CD4-positive, alpha-beta T cell treated with Interleukin-15 for 1 hour (primary cell): Measurements from ENCODE around the gene TIFAB.

Experiments used
- DNase-seq: peaks from one replicate; pipeline ENCODE4 v3.0.0-alpha.2; 2020

The TIFAB gene

DNA sequence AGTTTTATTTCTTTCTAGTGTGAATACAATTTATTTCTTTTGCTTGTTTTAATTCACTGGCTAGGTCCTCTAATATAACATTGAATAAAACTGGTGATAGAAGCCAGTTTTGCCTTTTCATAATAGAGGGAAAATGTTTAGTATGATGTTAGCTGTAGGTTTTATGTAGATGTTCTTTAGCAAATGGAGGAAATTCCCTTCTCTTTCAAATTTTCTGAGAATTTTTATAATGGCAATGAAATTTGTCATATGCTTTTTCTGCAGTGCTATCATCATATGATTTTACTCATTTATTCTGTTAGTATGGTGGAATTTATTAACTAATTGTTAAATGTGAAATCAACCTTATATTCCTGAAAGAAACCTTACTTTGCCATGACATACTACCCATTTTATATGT is 35.1 kb downstream of the TIFAB start:
- no peak for DNase-seq

- DNase-seq = no peak
Observed at GRCh38 chr5:135405082-135405481, 47.1 kb downstream of the TIFAB start.

- DNase-seq = no peak
Observed at GRCh38 chr5:135402031-135402430, 50.1 kb downstream of the TIFAB start.

DNA sequence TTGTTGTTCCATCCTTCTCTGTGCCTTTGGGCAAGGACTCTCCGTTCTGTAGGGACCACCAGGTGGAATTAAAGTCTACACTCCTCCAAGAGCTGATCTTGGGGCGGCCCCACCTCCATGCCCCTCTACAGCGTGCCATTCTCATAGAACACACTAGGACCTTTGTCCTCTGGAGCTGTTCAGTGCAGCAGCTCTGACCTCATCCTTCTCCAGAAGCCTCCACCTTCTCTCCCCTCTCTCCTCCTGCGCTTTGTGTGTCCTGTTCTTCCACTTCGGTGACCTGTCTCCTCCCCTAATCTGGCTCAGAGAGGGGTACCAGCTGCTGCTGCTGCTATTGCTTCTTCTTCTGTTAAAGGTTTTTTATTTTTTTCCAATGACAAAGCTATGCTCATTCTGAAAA is 51.3 kb downstream of the TIFAB start:
- DNase-seq = no peak

DNA sequence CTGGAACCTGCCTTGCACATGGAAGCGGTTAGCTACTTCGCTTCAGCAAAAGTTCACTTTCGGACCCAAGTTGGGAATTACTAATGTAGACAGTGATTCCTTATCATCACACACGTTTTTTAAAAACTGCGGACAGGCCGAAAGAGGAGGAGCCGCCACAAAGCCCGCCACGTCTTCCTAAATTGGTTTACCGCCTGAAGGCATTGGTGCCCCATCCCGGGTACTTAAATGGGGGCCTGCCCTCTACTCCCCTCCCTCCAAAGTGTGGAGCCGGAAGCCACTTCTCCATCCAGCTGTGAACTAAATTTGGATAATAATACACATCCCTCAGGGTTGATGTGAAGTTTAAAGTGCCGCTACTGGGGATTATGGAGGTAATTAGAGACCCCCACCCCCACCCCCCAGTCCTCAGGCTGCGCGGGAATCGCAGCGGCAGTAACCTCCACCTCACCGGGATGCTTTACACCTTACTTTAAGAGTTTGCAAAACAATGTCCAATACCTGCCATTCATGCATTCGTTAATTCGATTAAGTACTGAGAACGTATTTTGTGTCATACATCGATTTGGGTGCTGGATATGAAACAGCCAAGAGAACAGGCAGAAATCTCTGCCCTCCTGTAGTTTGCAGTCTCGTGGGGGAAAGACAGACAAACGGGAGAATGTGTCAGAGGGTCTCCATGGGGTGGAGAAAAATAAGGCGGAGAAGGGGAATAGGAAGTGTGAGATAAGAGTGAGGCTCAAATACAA is 52.2 kb downstream of the TIFAB start:
- DNase-seq = no peak

- peak; percentile 83 for DNase-seq
Observed at GRCh38 chr5:135398855-135399793, 53.0 kb downstream of the TIFAB start, which contains the start of gene MACROH2A1. Gene MACROH2A1, minus strand, starts transcription at chr5:135399231. Its CDS starts 10,138 bp downstream, at chr5:135389093.

DNA sequence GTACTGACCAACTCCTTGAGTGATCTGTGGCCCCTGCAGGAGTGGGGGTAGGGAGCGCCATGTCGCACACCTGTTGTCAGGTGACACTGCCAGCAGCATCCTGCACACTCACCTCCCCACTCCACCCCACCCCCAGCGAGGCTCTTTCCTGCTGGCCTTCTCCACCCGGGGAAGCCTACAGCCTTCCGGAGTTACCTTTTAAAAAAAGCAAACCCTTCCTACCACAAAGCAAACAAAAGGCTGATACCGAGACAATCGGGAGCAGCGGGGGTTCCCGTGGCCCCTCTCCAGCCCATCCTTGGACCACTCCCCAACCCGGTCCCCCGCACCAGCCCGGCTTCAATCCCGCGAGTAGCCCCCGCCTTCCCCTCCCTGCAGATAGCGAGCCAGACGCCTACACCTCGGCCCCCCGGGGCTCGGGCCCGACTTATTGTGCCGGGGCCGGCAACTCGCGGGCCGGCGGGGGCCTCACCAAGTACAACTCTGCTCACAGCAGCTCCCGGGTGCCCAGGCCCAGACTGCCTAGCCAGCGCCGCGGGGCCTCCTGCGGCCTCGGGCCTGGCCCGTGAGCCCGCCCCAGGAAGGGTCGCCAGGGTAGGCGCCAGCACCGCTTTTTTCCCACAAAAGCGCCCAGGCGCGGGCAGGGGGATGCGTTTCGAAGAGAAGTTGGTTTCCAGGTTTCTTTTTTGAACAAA is 53.8 kb downstream of the TIFAB start:
- peak; percentile 30 for DNase-seq
